Fibroblast of lung (primary cell): ENCODE data around the gene TRAF3. TPM values are rescaled to one million over a fixed set of nuclear protein-coding genes. Genes with fewer than 3 reads are reported as not detected.

Experiments
- DNase-seq, 2 donors: peaks; one replicate each; pipeline versions ENCODE4 v3.0.0 to v3.0.0-alpha.2; 2010; ENCODE audit warnings: low read depth in 2 of 2
- H2AFZ ChIP-seq: 2 replicates; pipeline ENCODE4 v1.5.1; 2012; ENCODE audit warnings: low read length, control low read depth, inconsistent platforms
- H3K27ac ChIP-seq: 2 replicates; pipeline ENCODE4 v1.5.1; 2011; ENCODE audit warnings: low read length, control low read depth; ENCODE audit not compliant: insufficient read depth
- H3K27me3 ChIP-seq: 2 replicates; pipeline ENCODE4 v1.5.1; 2011; ENCODE audit warnings: mild to moderate bottlenecking, low read length; ENCODE audit not compliant: control insufficient read depth, insufficient read depth
- H3K36me3 ChIP-seq: 2 replicates; pipeline ENCODE4 v1.5.1; 2011; ENCODE audit warnings: low read length; ENCODE audit not compliant: control insufficient read depth, insufficient read depth
- H3K4me1 ChIP-seq: 2 replicates; pipeline ENCODE4 v1.5.1; 2011; ENCODE audit warnings: low read length; ENCODE audit not compliant: control insufficient read depth, insufficient read depth; ENCODE audit errors: extremely low read depth
- H3K4me2 ChIP-seq: 2 replicates; pipeline ENCODE4 v1.5.1; 2011; ENCODE audit warnings: low read length, control low read depth; ENCODE audit not compliant: insufficient read depth; ENCODE audit errors: extremely low read depth
- H3K4me3 ChIP-seq, 4 experiments: fragments of 200-600 bp in 1 of 4; sonication (generic) in 1 of 4; replicated peaks in 1 of 4; 2 replicates each; pipeline ENCODE4 v1.5.1; 2011 to 2016; ENCODE audit warnings: low read length in 4 of 4, low read depth in 3 of 4, mild to moderate bottlenecking in 3 of 4, control low read depth in 2 of 4, inconsistent platforms in 1 of 4, mixed read lengths in 1 of 4; ENCODE audit not compliant: insufficient read depth in 1 of 4; ENCODE audit errors: control extremely low read depth in 1 of 4
- H3K79me2 ChIP-seq: 2 replicates; pipeline ENCODE4 v1.5.1; 2012; ENCODE audit warnings: mild to moderate bottlenecking, low read length, inconsistent platforms; ENCODE audit not compliant: control insufficient read depth, insufficient read depth
- H3K9ac ChIP-seq: 2 replicates; pipeline ENCODE4 v1.5.1; 2011; ENCODE audit warnings: mild to moderate bottlenecking, low read length, control low read depth; ENCODE audit not compliant: insufficient read depth
- H3K9me3 ChIP-seq: 2 replicates; pipeline ENCODE4 v1.5.1; 2012; ENCODE audit warnings: low read depth, low read length; ENCODE audit not compliant: control insufficient read depth, insufficient read depth
- H4K20me1 ChIP-seq: 2 replicates; pipeline ENCODE4 v1.5.1; 2011; ENCODE audit warnings: low read length; ENCODE audit not compliant: control insufficient read depth, insufficient read depth; ENCODE audit errors: extremely low read depth
- CTCF ChIP-seq, 2 donors: IDR thresholded peaks in 1 of 2; conservative IDR thresholded peaks in 1 of 2; 1 replicate in 1 of 2; 2 replicates in 1 of 2; pipeline ENCODE4 v1.5.1; 2011 to 2012; ENCODE audit warnings: low read length in 2 of 2, control low read depth in 1 of 2, inconsistent platforms in 1 of 2, low read depth in 1 of 2, mild to moderate bottlenecking in 1 of 2
- EZH2 ChIP-seq: IDR thresholded peaks from 2 replicates; pipeline ENCODE4 v1.5.1; 2012; ENCODE audit warnings: low read length, control low read depth, mild to moderate bottlenecking; ENCODE audit errors: missing control alignments
- polyA plus RNA-seq, 2 donors: library from polyadenylated mRNA; depleted of rRNA in 1 of 2; stranded (reverse) in 1 of 2; unstranded in 1 of 2; fragments of >200 nt; gene quantifications; 2 replicates each; pipeline ENCODE4 v1.2.1, GENCODE V29; 2011 to 2012; ENCODE audit warnings: missing spikeins in 1 of 2
- total RNA-seq: library from RNA; depleted of rRNA; stranded (reverse); fragments of >200 nt; gene quantifications from 2 replicates; pipeline ENCODE4 v1.2.1, GENCODE V29; 2014

Gene TRAF3
- total and polyA plus RNA-seq, 2 donors (not counting 1 experiment from before 2014, with no cell fraction given): 12.1 to 14.4 TPM

- no peak overlapping the region for H3K4me3 ChIP-seq
- no peaks in the 10 kb centered on the region for H3K27me3 ChIP-seq
- no peak overlapping the region for H3K27ac ChIP-seq
- H4K20me1 ChIP-seq: no peaks in the 10 kb centered on the region
- H3K9me3 ChIP-seq: no peaks in the 10 kb centered on the region
- H3K4me1 ChIP-seq: no peaks in the 10 kb centered on the region
- no peaks in the 10 kb centered on the region for H3K79me2 ChIP-seq
- TF ChIP-seq EZH2 (no peak), CTCF (conservative IDR thresholded peaks at IDR 0.05 in 1 of 2, IDR thresholded peaks at IDR 0.05 in 1 of 2; ENCODE audit: low read depth in 1 of 2, low read length in 2 of 2) (no peak)
- H3K9ac ChIP-seq: no peak overlapping the region
- H3K36me3 ChIP-seq: peaks cover 3% of the 10 kb centered on the region
- H2AFZ ChIP-seq: no peak overlapping the region
- no peak overlapping the region for H3K4me2 ChIP-seq
- DNase-seq: no peak
These were observed 132.2 kb downstream of the TRAF3 start for GRCh38 chr14:102909462-102909861.

DNA sequence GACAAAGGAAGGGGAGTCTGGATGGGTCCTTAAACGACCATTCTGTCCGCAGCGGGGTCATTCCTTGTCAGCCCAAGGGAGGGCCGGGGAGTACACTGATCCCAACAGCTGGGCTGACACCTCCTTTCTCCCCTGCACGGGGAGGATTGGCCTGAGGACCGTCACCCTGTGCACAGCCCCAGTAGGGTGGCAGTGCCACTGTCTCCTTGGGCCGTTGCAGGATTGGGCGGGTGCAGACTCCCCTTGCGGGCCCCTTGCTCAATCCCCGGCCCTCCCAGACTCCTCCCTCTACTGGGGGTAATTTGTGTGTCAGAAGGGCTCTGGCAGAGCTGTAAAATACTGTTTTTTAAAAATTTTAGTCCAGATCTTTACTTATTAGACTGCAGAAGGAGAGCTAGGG is 132.7 kb downstream of the TRAF3 start:
- no peak for DNase-seq
- TF ChIP-seq CTCF (conservative IDR thresholded peaks at IDR 0.05 in 1 of 2, IDR thresholded peaks at IDR 0.05 in 1 of 2; ENCODE audit: low read depth in 1 of 2, low read length in 2 of 2) (no peak), EZH2 (no peak)
- Histone ChIP-seq H2AFZ (no peak overlapping the region), H3K36me3 (peaks cover 3% of the 10 kb centered on the region), H3K27ac (no peak overlapping the region), H3K9ac (no peak overlapping the region), H3K79me2 (no peaks in the 10 kb centered on the region), H3K4me2 (no peak overlapping the region), H3K4me1 (no peaks in the 10 kb centered on the region), H3K27me3 (no peaks in the 10 kb centered on the region), H3K4me3 (no peak overlapping the region), H3K9me3 (no peaks in the 10 kb centered on the region), H4K20me1 (no peaks in the 10 kb centered on the region)

GRCh38 chr14:102910442-102910841 is 133.2 kb downstream of the TRAF3 start:
- H3K79me2 ChIP-seq: no peaks in the 10 kb centered on the region
- no peak for TF ChIP-seq CTCF (conservative IDR thresholded peaks at IDR 0.05 in 1 of 2, IDR thresholded peaks at IDR 0.05 in 1 of 2; ENCODE audit: low read depth in 1 of 2, low read length in 2 of 2)
- no peak for TF ChIP-seq EZH2
- H3K4me2 ChIP-seq: no peak overlapping the region
- peaks cover 3% of the 10 kb centered on the region for H3K36me3 ChIP-seq
- H3K9ac ChIP-seq: no peak overlapping the region
- no peaks in the 10 kb centered on the region for H3K27me3 ChIP-seq
- no peak for DNase-seq
- H4K20me1 ChIP-seq: no peaks in the 10 kb centered on the region
- no peak overlapping the region for H3K27ac ChIP-seq
- no peak overlapping the region for H3K4me3 ChIP-seq
- H3K4me1 ChIP-seq: no peaks in the 10 kb centered on the region
- H3K9me3 ChIP-seq: no peaks in the 10 kb centered on the region
- H2AFZ ChIP-seq: no peak overlapping the region
